NCI-H128 (cell line): Measurements from ENCODE around the gene PPME1.

Experiments used
- DNase-seq: peaks from one replicate; lab custom pipeline; 2025; ENCODE audit not compliant: unreplicated experiment; lab: John Stamatoyannopoulos, UW

Gene PPME1

DNA sequence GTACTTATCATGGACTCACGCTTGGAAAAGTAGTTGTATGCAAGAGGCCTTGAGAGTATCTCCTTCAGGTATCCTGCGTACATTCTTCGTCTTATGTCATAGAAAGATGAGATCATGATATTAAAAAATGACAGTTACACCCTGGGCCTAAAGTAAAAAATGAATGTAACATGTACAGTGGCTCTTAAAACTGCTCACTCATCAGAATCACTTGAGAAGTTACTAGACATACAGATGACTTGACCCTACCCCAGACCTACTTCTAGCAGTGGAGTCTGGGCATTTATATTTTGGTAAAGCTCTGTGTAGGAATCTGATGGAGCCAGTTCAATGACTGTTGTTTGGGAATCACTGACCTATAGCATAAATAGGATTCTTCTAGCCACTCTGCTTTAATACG lies 54.5 kb downstream of the PPME1 start:
- DNase-seq: no peak

GRCh38 chr11:74226907-74227306 lies 55.8 kb downstream of the PPME1 start:
- no peak for DNase-seq

GRCh38 chr11:74232311-74232950 lies 61.3 kb downstream of the PPME1 start:
- no peak for DNase-seq

- DNase-seq: no peak
Observed at GRCh38 chr11:74233683-74234082, 62.6 kb downstream of the PPME1 start.

DNA sequence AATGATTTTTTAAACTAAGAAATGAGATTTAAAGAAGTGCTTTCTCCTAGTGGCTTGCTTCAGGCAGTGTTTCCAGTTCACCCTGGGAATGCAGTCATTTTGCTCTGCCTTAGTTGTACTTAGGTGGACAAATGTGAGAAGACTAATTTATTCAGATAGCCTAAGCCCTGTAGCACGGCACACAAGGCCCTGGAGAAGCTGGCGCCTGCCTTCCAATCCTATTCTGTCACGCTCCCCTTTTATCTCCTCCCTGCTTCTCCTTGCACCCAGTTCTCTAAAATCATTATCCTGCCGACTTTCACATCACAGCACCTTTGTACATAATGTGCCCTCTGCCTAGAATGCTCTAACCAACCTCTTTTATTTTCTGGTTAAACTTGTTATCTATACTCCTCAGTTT lies 64.0 kb downstream of the PPME1 start:
- no peak for DNase-seq

DNA sequence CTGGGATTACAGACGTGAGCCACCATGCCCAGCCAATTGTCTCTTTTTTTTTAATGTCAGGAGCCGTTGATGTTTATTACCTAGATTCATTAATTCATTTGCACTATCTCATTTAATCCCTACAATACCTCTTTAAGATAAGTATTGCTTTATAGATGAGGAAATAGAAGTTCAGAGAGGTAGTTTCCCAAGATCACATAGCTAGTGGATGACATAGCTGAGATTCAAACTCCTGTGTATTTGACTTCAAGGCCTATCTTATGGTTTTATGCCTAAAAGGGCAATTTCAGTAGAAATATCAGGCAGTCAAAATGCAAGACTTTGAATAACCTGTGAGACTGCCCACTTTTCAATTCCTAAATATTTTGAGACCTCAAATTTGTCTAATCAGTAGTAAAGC lies 66.5 kb downstream of the PPME1 start:
- DNase-seq: no peak

GRCh38 chr11:74238243-74238642 lies 67.2 kb downstream of the PPME1 start:
- no peak for DNase-seq

- DNase-seq: no peak
Observed at GRCh38 chr11:74248469-74248868, 77.4 kb downstream of the PPME1 start.

DNA sequence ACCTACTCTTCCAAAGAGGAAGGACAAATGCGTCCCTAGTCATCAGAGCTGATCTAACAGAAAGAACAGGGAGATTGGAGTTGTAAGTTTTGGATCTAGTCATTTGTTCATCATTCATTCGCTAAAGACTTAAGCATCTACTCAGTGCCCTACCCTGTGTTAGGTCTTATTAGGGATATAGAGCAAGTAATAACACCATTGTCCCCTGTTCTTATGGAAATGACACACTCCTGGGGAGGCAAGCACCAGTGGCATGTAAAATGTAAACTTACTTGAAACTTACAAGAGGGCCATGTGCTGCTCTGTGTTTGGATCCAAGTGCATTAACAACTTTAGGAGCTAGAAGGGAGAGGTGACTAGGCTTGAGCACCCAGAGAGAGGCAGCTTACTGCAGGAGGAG lies 78.4 kb downstream of the PPME1 start:
- no peak for DNase-seq

- no peak for DNase-seq
Observed at GRCh38 chr11:74253361-74253760, 82.3 kb downstream of the PPME1 start.

DNA sequence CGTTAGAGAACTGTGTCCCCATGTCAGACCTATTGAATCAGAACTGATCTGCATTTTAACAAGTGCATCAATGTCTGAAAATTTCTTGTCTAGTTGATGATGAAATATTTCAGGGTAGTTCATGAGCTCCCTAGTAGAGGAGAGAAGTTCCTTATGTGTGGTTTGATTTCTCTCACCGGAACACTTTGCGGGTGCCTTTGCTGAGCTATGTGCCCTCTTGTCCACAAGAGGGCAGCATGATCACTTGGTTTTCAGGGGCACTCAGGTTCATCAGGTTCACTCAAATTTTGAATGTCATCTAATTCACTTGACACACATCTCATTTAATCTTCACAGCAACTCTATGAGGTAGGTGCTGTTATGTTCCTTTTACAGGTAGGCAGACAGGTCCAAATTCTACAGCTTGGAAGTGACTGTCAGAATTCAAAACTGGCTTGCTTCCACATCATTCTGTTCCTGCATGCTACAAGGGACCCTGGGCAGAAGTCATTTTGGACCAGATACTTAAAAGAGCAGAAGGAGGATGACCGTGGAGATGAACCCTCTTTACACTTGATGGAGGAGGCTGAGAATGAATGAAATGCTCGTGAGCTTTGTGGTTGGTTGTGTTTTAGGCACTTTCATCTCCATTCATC lies 84.8 kb downstream of the PPME1 start:
- DNase-seq: peak; percentile 21

- DNase-seq: no peak
Observed at GRCh38 chr11:74256378-74257133, 85.5 kb downstream of the PPME1 start.

GRCh38 chr11:74257959-74258553 lies 87.0 kb downstream of the PPME1 start:
- no peak for DNase-seq

- DNase-seq: no peak
Observed at GRCh38 chr11:74262725-74263124, 91.6 kb downstream of the PPME1 start.

- no peak for DNase-seq
Observed at GRCh38 chr11:74265256-74265655, 94.2 kb downstream of the PPME1 start.

DNA sequence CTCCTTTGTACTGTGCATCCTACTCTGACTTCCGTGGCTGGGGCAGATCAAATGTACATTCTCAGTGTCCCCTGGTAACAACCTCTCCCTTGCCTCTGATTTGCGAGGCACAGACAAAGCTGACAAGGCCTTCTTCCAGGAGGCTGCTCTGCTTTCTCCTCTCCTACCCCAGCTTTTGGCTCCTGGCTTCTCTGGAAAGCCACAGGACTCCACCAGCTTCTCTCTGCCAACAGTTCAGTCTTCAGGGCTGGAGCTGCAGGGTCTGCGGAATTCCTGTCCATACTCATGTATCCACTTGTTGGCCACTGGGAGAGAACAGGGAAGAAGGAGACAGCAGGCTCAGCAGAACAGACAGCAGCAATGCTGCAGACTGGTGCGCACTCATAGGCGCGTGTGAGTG lies 95.9 kb downstream of the PPME1 start:
- no peak for DNase-seq

DNA sequence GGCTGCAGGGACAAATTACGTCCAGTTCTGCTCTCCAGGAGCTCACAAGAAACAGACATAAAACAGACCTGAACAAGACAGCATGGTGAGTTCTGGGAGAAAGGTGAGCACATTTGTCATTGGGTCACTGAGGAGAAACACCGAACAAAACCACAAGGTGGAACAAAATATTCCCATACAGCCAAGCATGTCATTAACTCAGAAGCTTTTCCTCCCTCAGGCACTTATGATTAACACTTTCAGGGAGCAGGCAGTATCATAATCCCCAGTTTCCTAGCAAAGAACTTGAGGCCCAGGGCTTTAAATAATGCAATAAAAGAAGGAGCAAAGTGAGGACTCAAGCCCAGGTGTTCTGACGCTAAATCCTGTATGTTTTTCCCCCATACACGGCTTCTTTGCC lies 97.4 kb downstream of the PPME1 start:
- DNase-seq: no peak

DNA sequence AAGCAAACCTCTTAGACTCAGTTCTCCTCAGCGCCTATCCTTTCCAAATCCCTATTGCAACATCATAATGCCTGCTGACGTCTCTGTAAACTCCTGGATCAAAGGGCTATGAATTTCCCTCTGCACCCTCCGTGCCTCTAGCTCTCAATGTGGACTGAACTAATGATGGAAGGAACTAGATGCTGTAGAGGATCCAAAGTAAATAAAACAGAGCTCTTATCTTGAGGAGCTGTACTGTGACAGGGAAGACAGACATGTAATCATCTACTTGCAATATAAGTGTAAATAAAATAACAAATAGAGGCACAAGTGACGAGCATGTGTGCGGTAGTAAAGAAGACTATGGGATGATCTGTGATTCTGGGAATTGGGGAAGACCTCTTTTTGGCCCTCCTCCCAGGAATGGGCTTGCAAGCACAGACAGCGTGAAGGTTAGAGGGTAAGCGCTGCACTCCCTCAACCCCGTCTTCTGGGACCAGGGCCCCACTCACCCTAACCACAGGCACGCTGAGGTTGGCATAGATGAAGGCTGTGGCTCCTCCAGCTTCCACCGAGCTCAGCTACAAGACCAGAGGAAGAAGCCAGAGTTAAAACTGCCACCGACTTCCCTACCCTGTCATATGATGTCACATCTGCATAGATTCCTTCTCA lies 98.2 kb downstream of the PPME1 start:
- no peak for DNase-seq

GRCh38 chr11:74272276-74272675 lies 101.2 kb downstream of the PPME1 start:
- DNase-seq: no peak

GRCh38 chr11:74276581-74276980 lies 105.5 kb downstream of the PPME1 start:
- no peak for DNase-seq

- no peak for DNase-seq
Observed at GRCh38 chr11:74278103-74278502, 107.0 kb downstream of the PPME1 start.
